Parathyroid adenoma (tissue), 2 donors: ENCODE measurements around the gene CTRB2.
A peak's percentile ranks its signal among the peaks of the same experiment; 100 is the strongest.

Source experiments
- H2AFZ ChIP-seq: fragments of 300-600 bp; sonication (generic); one replicate; pipeline ENCODE4 v1.7.0; 2017; ENCODE audit warnings: antibody characterized with exemption, mild to moderate bottlenecking
- H3K27ac ChIP-seq: fragments of 300-600 bp; sonication (generic); one replicate; pipeline ENCODE4 v1.7.0; 2017
- H3K27me3 ChIP-seq: fragments of 300-600 bp; sonication (generic); one replicate; pipeline ENCODE4 v1.7.0; 2017; ENCODE audit warnings: low read length; ENCODE audit not compliant: control insufficient read depth, insufficient read depth
- H3K36me3 ChIP-seq: fragments of 300-600 bp; sonication (generic); one replicate; pipeline ENCODE4 v1.7.0; 2017; ENCODE audit warnings: low read length; ENCODE audit not compliant: control insufficient read depth, insufficient read depth
- H3K4me1 ChIP-seq: fragments of 300-600 bp; sonication (generic); one replicate; pipeline ENCODE4 v1.7.0; 2017; ENCODE audit warnings: control low read depth
- H3K4me2 ChIP-seq: fragments of 300-600 bp; sonication (generic); one replicate; pipeline ENCODE4 v1.7.0; 2017; ENCODE audit warnings: low read length
- H3K4me3 ChIP-seq: fragments of 300-600 bp; sonication (generic); one replicate; pipeline ENCODE4 v1.7.0; 2017; ENCODE audit warnings: low read depth, low read length
- H3K79me2 ChIP-seq: fragments of 300-600 bp; sonication (generic); one replicate; pipeline ENCODE4 v1.7.0; 2017; ENCODE audit warnings: control low read depth
- H3K9ac ChIP-seq: fragments of 300-600 bp; sonication (generic); one replicate; pipeline ENCODE4 v1.7.0; 2017; ENCODE audit warnings: mild to moderate bottlenecking
- H3K9me3 ChIP-seq: fragments of 300-600 bp; sonication (generic); one replicate; pipeline ENCODE4 v1.7.0; 2017; ENCODE audit warnings: low read length; ENCODE audit not compliant: control insufficient read depth
- TF ChIP-seq, protein P1 (sequence below): fragments of 300-600 bp; sonication (generic); IDR thresholded peaks from one replicate; pipeline ENCODE4 v1.7.0; 2017; ENCODE audit warnings: antibody characterized with exemption, mild to moderate bottlenecking
- donor health status: primary hyperparathyroidism.

The CTRB2 gene

GRCh38 chr16:75238132-75238852 lies 31.3 kb upstream of the CTRB2 start:
- Histone ChIP-seq H3K4me2 (no peak overlapping the region), H3K36me3 (no peaks in the 10 kb centered on the region), H3K4me3 (no peak overlapping the region), H3K4me1 (peaks cover 18% of the 10 kb centered on the region), H3K27ac (peak overlapping the region; percentile 83), H3K9me3 (no peaks in the 10 kb centered on the region), H2AFZ (peak overlapping the region; percentile 73), H3K27me3 (no peaks in the 10 kb centered on the region), H3K9ac (peak overlapping the region; percentile 37), H3K79me2 (peaks cover 21% of the 10 kb centered on the region)
- TF ChIP-seq, protein P1, sequence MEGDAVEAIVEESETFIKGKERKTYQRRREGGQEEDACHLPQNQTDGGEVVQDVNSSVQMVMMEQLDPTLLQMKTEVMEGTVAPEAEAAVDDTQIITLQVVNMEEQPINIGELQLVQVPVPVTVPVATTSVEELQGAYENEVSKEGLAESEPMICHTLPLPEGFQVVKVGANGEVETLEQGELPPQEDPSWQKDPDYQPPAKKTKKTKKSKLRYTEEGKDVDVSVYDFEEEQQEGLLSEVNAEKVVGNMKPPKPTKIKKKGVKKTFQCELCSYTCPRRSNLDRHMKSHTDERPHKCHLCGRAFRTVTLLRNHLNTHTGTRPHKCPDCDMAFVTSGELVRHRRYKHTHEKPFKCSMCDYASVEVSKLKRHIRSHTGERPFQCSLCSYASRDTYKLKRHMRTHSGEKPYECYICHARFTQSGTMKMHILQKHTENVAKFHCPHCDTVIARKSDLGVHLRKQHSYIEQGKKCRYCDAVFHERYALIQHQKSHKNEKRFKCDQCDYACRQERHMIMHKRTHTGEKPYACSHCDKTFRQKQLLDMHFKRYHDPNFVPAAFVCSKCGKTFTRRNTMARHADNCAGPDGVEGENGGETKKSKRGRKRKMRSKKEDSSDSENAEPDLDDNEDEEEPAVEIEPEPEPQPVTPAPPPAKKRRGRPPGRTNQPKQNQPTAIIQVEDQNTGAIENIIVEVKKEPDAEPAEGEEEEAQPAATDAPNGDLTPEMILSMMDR: no peak

- H3K4me2 ChIP-seq: no peak overlapping the region
- no peaks in the 10 kb centered on the region for H3K27me3 ChIP-seq
- H3K4me1 ChIP-seq: peaks cover 18% of the 10 kb centered on the region
- no peaks in the 10 kb centered on the region for H3K36me3 ChIP-seq
- TF ChIP-seq, protein P1: no peak
- H3K79me2 ChIP-seq: peaks cover 21% of the 10 kb centered on the region
- H3K4me3 ChIP-seq: no peak overlapping the region
- no peak overlapping the region for H2AFZ ChIP-seq
- H3K9ac ChIP-seq: no peak overlapping the region
- H3K27ac ChIP-seq: peak overlapping the region; percentile 83
- no peaks in the 10 kb centered on the region for H3K9me3 ChIP-seq
Measured at GRCh38 chr16:75237398-75238131, 30.6 kb upstream of the CTRB2 start.

DNA sequence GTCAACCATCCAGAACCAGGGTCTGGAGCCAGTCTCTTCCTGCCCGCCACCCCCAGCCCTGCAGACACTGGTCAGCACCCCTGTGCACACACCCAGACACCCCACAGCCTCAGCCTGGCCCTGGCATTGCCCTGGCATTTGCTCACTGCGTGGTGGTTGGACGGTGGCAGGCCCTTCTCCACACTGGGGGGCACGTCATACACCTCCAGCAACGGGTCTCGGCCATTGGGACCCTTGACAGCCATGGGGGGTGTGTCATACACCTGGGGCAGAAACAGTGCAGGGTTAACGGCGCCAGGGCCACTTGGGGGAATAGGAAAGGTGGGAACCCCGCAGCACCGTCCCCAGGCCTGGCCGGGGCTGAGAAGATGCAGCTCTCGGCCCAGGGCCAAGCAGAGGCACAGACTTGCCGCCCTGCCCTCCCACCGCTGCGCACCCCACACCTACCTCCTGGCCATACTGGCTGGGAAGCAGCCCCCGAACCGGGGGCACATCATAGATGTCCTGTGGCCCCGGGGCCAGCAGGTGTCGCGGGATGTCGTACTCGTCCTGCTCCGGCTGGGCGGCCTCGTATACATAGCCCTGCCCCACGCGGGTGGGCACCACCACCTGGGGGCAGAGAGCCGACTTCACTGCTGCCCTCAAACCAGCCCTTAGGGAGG lies 29.9 kb upstream of the CTRB2 start:
- no peaks in the 10 kb centered on the region for H3K9me3 ChIP-seq
- TF ChIP-seq, protein P1: no peak
- peaks cover 18% of the 10 kb centered on the region for H3K4me1 ChIP-seq
- H3K4me2 ChIP-seq: no peak overlapping the region
- no peak overlapping the region for H3K9ac ChIP-seq
- peaks cover 20% of the 10 kb centered on the region for H3K79me2 ChIP-seq
- no peaks in the 10 kb centered on the region for H3K36me3 ChIP-seq
- H3K27me3 ChIP-seq: no peaks in the 10 kb centered on the region
- no peak overlapping the region for H3K27ac ChIP-seq
- no peak overlapping the region for H3K4me3 ChIP-seq
- no peak overlapping the region for H2AFZ ChIP-seq

DNA sequence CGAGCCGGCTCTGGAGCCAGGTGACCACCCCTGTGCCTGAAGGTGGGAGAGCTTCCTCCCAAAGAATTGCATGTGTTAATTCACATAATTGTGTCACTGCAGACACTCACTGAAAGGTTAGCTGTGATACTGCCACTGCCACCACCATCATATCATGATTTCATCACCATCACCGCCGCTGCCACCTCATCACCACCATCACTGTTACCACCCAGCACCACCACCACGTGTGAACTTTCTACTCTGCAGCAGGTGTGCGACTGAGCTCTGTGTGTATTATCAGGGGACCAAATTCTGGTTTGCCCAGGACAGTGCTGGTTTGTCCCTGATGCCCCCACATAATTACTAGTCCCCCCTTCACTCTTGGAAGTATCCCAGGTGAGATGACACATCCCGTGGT lies 29.3 kb upstream of the CTRB2 start:
- Histone ChIP-seq H3K27me3 (no peaks in the 10 kb centered on the region), H3K9ac (no peak overlapping the region), H3K9me3 (no peaks in the 10 kb centered on the region), H3K4me1 (peaks cover 18% of the 10 kb centered on the region), H3K79me2 (peaks cover 15% of the 10 kb centered on the region), H3K36me3 (no peaks in the 10 kb centered on the region), H3K4me3 (no peak overlapping the region), H3K4me2 (no peak overlapping the region), H2AFZ (no peak overlapping the region), H3K27ac (no peak overlapping the region)
- TF ChIP-seq, protein P1: no peak
